T-helper 1 cell treated with Interleukin-12 subunit alpha and Interleukin-12 subunit beta and Interleukin-4 antibody, amounts not matched to agents 30 ng/mL and 1 ng/mL, for 36 hours (primary cell): Measurements from ENCODE around the gene FDCSP. TPM values are rescaled to one million over a fixed set of nuclear protein-coding genes. Genes with fewer than 3 reads are reported as not detected.
"Not testable (repeated sequence)": the region's sequence is repeated elsewhere in the genome, so short reads cannot be mapped to it uniquely, and the experiment has no call there.

ENCODE experiments used
- intact Hi-C: fragments of 100-400 bp; cut with micrococcal nuclease; formaldehyde crosslinking; loops from one replicate; pipeline ENCODE4 v1.15.1; 2024
- total RNA-seq: library from RNA; stranded (reverse); gene quantifications from 2 replicates; pipeline ENCODE4 v1.2.3, GENCODE V29; 2022

Gene FDCSP
- total RNA-seq, 1 donor from 2014 or later: not detected

GRCh38 chr4:70239131-70239883 is 13.4 kb downstream of the FDCSP start:
- intact Hi-C loops: no loop called here

GRCh38 chr4:70239884-70240591 is 14.1 kb downstream of the FDCSP start:
- intact Hi-C loops: no loop called here

- intact Hi-C loops: not testable (repeated sequence)
Measured at GRCh38 chr4:70242297-70242696, 16.4 kb downstream of the FDCSP start, which contains the start of gene CSN3. TSS of gene CSN3 (plus strand) at chr4:70242597. CDS start at chr4:70244820, 2,223 bp downstream.

DNA sequence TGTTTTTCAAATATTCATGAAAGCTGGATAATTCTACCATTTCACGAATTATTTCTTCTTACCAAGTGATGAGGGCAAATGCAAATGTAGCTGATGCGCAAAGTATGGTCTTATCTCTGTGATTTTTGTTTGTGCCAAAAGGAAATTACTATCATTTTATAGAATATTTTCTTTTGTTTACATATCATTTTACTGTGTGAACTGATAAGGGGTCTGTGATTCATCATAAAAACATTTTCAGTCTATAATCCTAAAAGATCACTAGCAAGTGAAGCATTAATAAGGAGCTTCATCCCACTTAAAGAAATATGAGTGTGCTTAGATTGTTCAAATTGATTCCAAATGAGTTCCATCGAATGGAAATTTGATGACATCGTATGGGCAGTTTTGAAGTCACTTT is 17.2 kb downstream of the FDCSP start:
- intact Hi-C loops: no loop called here

- intact Hi-C loops: no loop called here
Measured at GRCh38 chr4:70251250-70251944, 25.5 kb downstream of the FDCSP start.

GRCh38 chr4:70251945-70252277 is 26.0 kb downstream of the FDCSP start:
- intact Hi-C loops: no loop called here

- intact Hi-C loops: no loop called here
Measured at GRCh38 chr4:70269674-70270073, 43.8 kb downstream of the FDCSP start.

- intact Hi-C loops: no loop called here
Measured at GRCh38 chr4:70277121-70277520, 51.2 kb downstream of the FDCSP start.

GRCh38 chr4:70280567-70280966 is 54.6 kb downstream of the FDCSP start:
- intact Hi-C loops: no loop called here

Other genes with a start within 250 kb of the FDCSP start
- not detected in 2 replicates for gene STATH, start 230.2 kb upstream of the FDCSP start, total RNA-seq
- gene HTN3, start 197.7 kb upstream of the FDCSP start, total RNA-seq: not detected in 2 replicates
- gene HTN1, start 175.7 kb upstream of the FDCSP start, total RNA-seq: not detected in 2 replicates
- gene PRR27, start 71.9 kb upstream of the FDCSP start, total RNA-seq: not detected in 2 replicates
- not detected in 2 replicates for gene ODAM, start 30.4 kb upstream of the FDCSP start, total RNA-seq
- gene CSN3, start 16.5 kb downstream of the FDCSP start, total RNA-seq: not detected in 2 replicates
- gene CABS1, start 108.9 kb downstream of the FDCSP start, total RNA-seq: not detected in 2 replicates
- gene SMR3A, start 134.6 kb downstream of the FDCSP start, total RNA-seq: not detected in 2 replicates
- gene SMR3B, start 157.0 kb downstream of the FDCSP start, total RNA-seq: not detected in 2 replicates
- not detected in 2 replicates for gene OPRPN, start 171.8 kb downstream of the FDCSP start, total RNA-seq
- not detected in 2 replicates for gene MUC7, start 246.1 kb downstream of the FDCSP start, total RNA-seq